H9 (cell line): ENCODE measurements around the gene TMEM17. TPM values are rescaled to one million over a fixed set of nuclear protein-coding genes. Genes with fewer than 3 reads are reported as not detected.

Experiments
- DNase-seq: peaks from one replicate; pipeline ENCODE4 v3.0.0-alpha.2; 2017
- H2AFZ ChIP-seq: one replicate; pipeline ENCODE4 v1.6.1; 2013; ENCODE audit warnings: mild to moderate bottlenecking, low read length, control low read depth, moderate library complexity
- H2AK5ac ChIP-seq: 2 replicates; pipeline ENCODE4 v1.6.1; 2013; ENCODE audit warnings: low read length, control low read depth, mixed read lengths; ENCODE audit not compliant: insufficient read length
- H2BK120ac ChIP-seq: one replicate; pipeline ENCODE4 v1.6.1; 2013; ENCODE audit warnings: low read depth, mild to moderate bottlenecking, low read length, control low read depth, inconsistent platforms; ENCODE audit not compliant: poor library complexity, severe bottlenecking
- H2BK12ac ChIP-seq: 2 replicates; pipeline ENCODE4 v1.6.1; 2013; ENCODE audit warnings: low read length, control low read depth, mixed read lengths, low read depth; ENCODE audit not compliant: insufficient read length
- H2BK15ac ChIP-seq: 2 replicates; pipeline ENCODE4 v1.6.1; 2013; ENCODE audit warnings: low read depth, low read length, control low read depth
- H2BK20ac ChIP-seq: one replicate; pipeline ENCODE4 v1.6.1; 2013; ENCODE audit warnings: low read depth, mild to moderate bottlenecking, low read length, control low read depth, inconsistent platforms; ENCODE audit not compliant: poor library complexity, severe bottlenecking
- H2BK5ac ChIP-seq: 2 replicates; pipeline ENCODE4 v1.6.1; 2013; ENCODE audit warnings: low read length, control low read depth, mixed read lengths; ENCODE audit not compliant: insufficient read length
- H3K14ac ChIP-seq: 2 replicates; pipeline ENCODE4 v1.6.1; 2013; ENCODE audit warnings: low read length, control low read depth; ENCODE audit not compliant: insufficient read depth
- H3K18ac ChIP-seq: 2 replicates; pipeline ENCODE4 v1.6.1; 2013; ENCODE audit warnings: low read depth, mild to moderate bottlenecking, mixed read lengths, low read length, control low read depth; ENCODE audit not compliant: insufficient read length
- H3K23ac ChIP-seq: 2 replicates; pipeline ENCODE4 v1.6.1; 2013; ENCODE audit warnings: low read length, control low read depth, mixed read lengths, low read depth; ENCODE audit not compliant: insufficient read length
- H3K23me2 ChIP-seq: 2 replicates; pipeline ENCODE4 v1.6.1; 2013; ENCODE audit warnings: low read depth, mild to moderate bottlenecking, mixed read lengths, low read length, control low read depth; ENCODE audit not compliant: insufficient read length, poor library complexity, severe bottlenecking
- H3K27ac ChIP-seq: 2 replicates; pipeline ENCODE4 v1.5.1; 2013; ENCODE audit warnings: low read length, control low read depth, mixed read lengths, low read depth; ENCODE audit not compliant: insufficient read length
- H3K27me3 ChIP-seq: 2 replicates; pipeline ENCODE4 v1.6.1; 2013; ENCODE audit warnings: low read length, control low read depth, inconsistent platforms; ENCODE audit not compliant: insufficient read depth
- H3K4ac ChIP-seq: 2 replicates; pipeline ENCODE4 v1.6.1; 2013; ENCODE audit warnings: low read depth, mild to moderate bottlenecking, control low read depth, inconsistent platforms, low read length, moderate library complexity
- H3K4me1 ChIP-seq: 2 replicates; pipeline ENCODE4 v1.6.1; 2013; ENCODE audit warnings: low read length, control low read depth, inconsistent platforms; ENCODE audit not compliant: insufficient read depth
- H3K4me2 ChIP-seq: 2 replicates; pipeline ENCODE4 v1.6.1; 2013; ENCODE audit warnings: low read length, control low read depth, mixed read lengths; ENCODE audit not compliant: insufficient read length, insufficient read depth
- H3K56ac ChIP-seq: 2 replicates; pipeline ENCODE4 v1.6.1; 2013; ENCODE audit warnings: low read depth, mild to moderate bottlenecking, mixed read lengths, low read length, control low read depth; ENCODE audit not compliant: insufficient read length
- H3K79me1 ChIP-seq: 2 replicates; pipeline ENCODE4 v1.6.1; 2013; ENCODE audit warnings: low read depth, mild to moderate bottlenecking, moderate library complexity, low read length, control low read depth, inconsistent platforms; ENCODE audit not compliant: insufficient read depth, poor library complexity, severe bottlenecking
- H3K79me2 ChIP-seq: 2 replicates; pipeline ENCODE4 v1.6.1; 2013; ENCODE audit warnings: low read length, control low read depth, inconsistent platforms; ENCODE audit not compliant: insufficient read depth
- H3K9ac ChIP-seq: 2 replicates; pipeline ENCODE4 v1.6.1; 2013; ENCODE audit warnings: low read length, control low read depth, mixed read lengths; ENCODE audit not compliant: insufficient read length; ENCODE audit errors: extremely low read depth
- H3K9me3 ChIP-seq: one replicate; pipeline ENCODE4 v1.6.1; 2013; ENCODE audit warnings: low read depth, low read length, inconsistent platforms; ENCODE audit not compliant: control insufficient read depth
- H3T11ph ChIP-seq: one replicate; pipeline ENCODE4 v1.6.1; 2013; ENCODE audit warnings: mild to moderate bottlenecking, low read length, control low read depth, inconsistent platforms
- H4K20me1 ChIP-seq: one replicate; pipeline ENCODE4 v1.6.1; 2013; ENCODE audit not compliant: control insufficient read depth, insufficient read length, insufficient read depth
- H4K5ac ChIP-seq: 2 replicates; pipeline ENCODE4 v1.6.1; 2013; ENCODE audit warnings: low read depth, mild to moderate bottlenecking, mixed read lengths, low read length, control low read depth; ENCODE audit not compliant: insufficient read length
- H4K8ac ChIP-seq: replicated peaks from 2 replicates; pipeline ENCODE4 v1.6.1; 2013; ENCODE audit warnings: low read length, control low read depth, mixed read lengths, low read depth; ENCODE audit not compliant: insufficient read length
- H4K91ac ChIP-seq: 2 replicates; pipeline ENCODE4 v1.6.1; 2013; ENCODE audit warnings: low read depth, mild to moderate bottlenecking, moderate library complexity, mixed read lengths, low read length, control low read depth; ENCODE audit not compliant: insufficient read length
- H3K27ac Mint-ChIP-seq, 3 experiments: 2 replicates in 2 of 3; 3 replicates in 1 of 3; pipeline ENCODE4 v1.8.0; 2020 to 2021; ENCODE audit warnings: mixed read lengths in 3 of 3, mild to moderate bottlenecking in 1 of 3, moderate library complexity in 1 of 3
- H3K27me3 Mint-ChIP-seq: 2 replicates; pipeline ENCODE4 v1.8.0; 2021; ENCODE audit warnings: low read depth, mild to moderate bottlenecking, moderate library complexity, mixed read lengths
- H3K36me3 Mint-ChIP-seq, 3 experiments: 2 replicates in 2 of 3; 3 replicates in 1 of 3; pipeline ENCODE4 v1.8.0; 2020 to 2021; ENCODE audit warnings: low read depth in 3 of 3, mixed read lengths in 3 of 3; ENCODE audit not compliant: insufficient read depth in 1 of 3
- H3K4me1 Mint-ChIP-seq, 2 experiments: 2 replicates each; pipeline ENCODE4 v1.8.0; 2020; ENCODE audit warnings: mixed read lengths in 2 of 2
- H3K4me3 Mint-ChIP-seq, 2 experiments: 2 replicates in 1 of 2; 3 replicates in 1 of 2; pipeline ENCODE4 v1.8.0; 2020 to 2021; ENCODE audit warnings: mild to moderate bottlenecking in 2 of 2, mixed read lengths in 2 of 2, moderate library complexity in 1 of 2
- H3K9me3 Mint-ChIP-seq, 2 experiments: 2 replicates in 1 of 2; 3 replicates in 1 of 2; pipeline ENCODE4 v1.8.0; 2020; ENCODE audit warnings: mild to moderate bottlenecking in 2 of 2, mixed read lengths in 2 of 2, moderate library complexity in 1 of 2
- CTCF ChIP-seq: fragments of 200-600 bp; sonication (generic); conservative IDR thresholded peaks from 3 replicates; pipeline ENCODE4 v1.8.0; 2021; ENCODE audit warnings: antibody characterized with exemption, mild to moderate bottlenecking
- WGBS: extraction: QIAGEN DNeasy Blood & Tissue Kit; methylation state at CpG from one replicate; pipeline ENCODE4 v1.1.7; 2013; ENCODE audit warnings: missing lambda C conversion rate, low lambda C conversion rate, mixed read lengths; ENCODE audit not compliant: insufficient read length; ENCODE audit errors: extremely low coverage; 5-methylcytosine and 5-hydroxymethylcytosine counted together
- total RNA-seq: library from RNA; stranded (reverse); gene quantifications from 2 replicates; pipeline ENCODE4 v1.2.1, GENCODE V29; 2021

The TMEM17 gene
- total RNA-seq, 1 experiment from 2014 or later: 1.3 TPM

GRCh38 chr2:62469548-62469947 lies 36.4 kb downstream of the TMEM17 start:
- H2AK5ac ChIP-seq: no peak overlapping the region
- no peak overlapping the region for H3K9ac ChIP-seq
- no peak overlapping the region for H3K23ac ChIP-seq
- H2BK120ac ChIP-seq: no peak overlapping the region
- no peaks in the 10 kb centered on the region for H3K27me3 ChIP-seq
- no peak overlapping the region for H3K14ac ChIP-seq
- H3K4me2 ChIP-seq: no peak overlapping the region
- peaks cover 13% of the 10 kb centered on the region; the same call in 1 of the 2 replicates for H3K4me1 ChIP-seq
- H3K18ac ChIP-seq: no peak overlapping the region
- no peaks in the 10 kb centered on the region for H3K9me3 Mint-ChIP-seq
- H3K4me1 Mint-ChIP-seq: peaks cover 41 to 43% of the 10 kb centered on the region in 2 experiments
- no peak overlapping the region for H3K4me3 Mint-ChIP-seq
- no peaks in the 10 kb centered on the region for H3K79me1 ChIP-seq
- peaks cover 0 to 2% (median 0%) of the 10 kb centered on the region in 3 experiments; a peak in 3 of 7 replicates for H3K36me3 Mint-ChIP-seq
- no peak overlapping the region for H3T11ph ChIP-seq
- H3K27ac Mint-ChIP-seq: no peak overlapping the region
- H2BK20ac ChIP-seq: no peak overlapping the region
- no peaks in the 10 kb centered on the region for H3K9me3 ChIP-seq
- no peak overlapping the region for H2BK12ac ChIP-seq
- H4K5ac ChIP-seq: no peak overlapping the region
- no peak overlapping the region for H3K56ac ChIP-seq
- no peaks in the 10 kb centered on the region for H4K20me1 ChIP-seq
- no peak overlapping the region for H4K91ac ChIP-seq
- H3K27ac ChIP-seq: no peak overlapping the region
- no peak for DNase-seq
- H3K4ac ChIP-seq: no peak overlapping the region
- no peak overlapping the region for H4K8ac ChIP-seq
- H3K79me2 ChIP-seq: no peaks in the 10 kb centered on the region
- no peak overlapping the region for H2BK15ac ChIP-seq
- WGBS: no CpG with 5 or more reads among the region's 2 CpGs
- no peaks in the 10 kb centered on the region for H3K23me2 ChIP-seq
- no peaks in the 10 kb centered on the region; the same call in none of the 2 replicates for H3K27me3 Mint-ChIP-seq
- no peak overlapping the region for H2AFZ ChIP-seq
- H2BK5ac ChIP-seq: no peak overlapping the region
- TF ChIP-seq CTCF: no peak
